Measurements from ENCODE around the gene SLC25A26.

DNA sequence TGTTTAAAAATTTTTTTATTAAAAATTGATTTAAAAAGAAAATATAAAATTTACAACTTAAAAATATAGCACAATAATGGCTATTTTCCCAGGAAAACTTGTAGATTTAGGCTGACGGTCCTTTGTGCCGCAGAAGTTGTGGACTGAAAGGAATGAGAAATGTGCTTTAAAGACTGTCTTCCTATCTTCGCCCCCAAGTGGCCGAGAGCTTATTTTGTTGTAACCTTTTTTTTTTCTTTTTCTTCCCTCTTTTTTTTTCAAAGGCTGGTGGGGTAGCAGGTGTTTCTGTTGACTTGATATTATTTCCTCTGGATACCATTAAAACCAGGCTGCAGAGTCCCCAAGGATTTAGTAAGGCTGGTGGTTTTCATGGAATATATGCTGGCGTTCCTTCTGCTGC is 15.5 kb downstream of the SLC25A26 start:
- TF ChIP-seq, protein P1, sequence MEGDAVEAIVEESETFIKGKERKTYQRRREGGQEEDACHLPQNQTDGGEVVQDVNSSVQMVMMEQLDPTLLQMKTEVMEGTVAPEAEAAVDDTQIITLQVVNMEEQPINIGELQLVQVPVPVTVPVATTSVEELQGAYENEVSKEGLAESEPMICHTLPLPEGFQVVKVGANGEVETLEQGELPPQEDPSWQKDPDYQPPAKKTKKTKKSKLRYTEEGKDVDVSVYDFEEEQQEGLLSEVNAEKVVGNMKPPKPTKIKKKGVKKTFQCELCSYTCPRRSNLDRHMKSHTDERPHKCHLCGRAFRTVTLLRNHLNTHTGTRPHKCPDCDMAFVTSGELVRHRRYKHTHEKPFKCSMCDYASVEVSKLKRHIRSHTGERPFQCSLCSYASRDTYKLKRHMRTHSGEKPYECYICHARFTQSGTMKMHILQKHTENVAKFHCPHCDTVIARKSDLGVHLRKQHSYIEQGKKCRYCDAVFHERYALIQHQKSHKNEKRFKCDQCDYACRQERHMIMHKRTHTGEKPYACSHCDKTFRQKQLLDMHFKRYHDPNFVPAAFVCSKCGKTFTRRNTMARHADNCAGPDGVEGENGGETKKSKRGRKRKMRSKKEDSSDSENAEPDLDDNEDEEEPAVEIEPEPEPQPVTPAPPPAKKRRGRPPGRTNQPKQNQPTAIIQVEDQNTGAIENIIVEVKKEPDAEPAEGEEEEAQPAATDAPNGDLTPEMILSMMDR (IDR thresholded peaks at IDR 0.05): no peak
- no peak for TF ChIP-seq EP300 (IDR thresholded peaks at IDR 0.05)
